ENCODE data around the gene CMAS. TPM values are rescaled to one million over a fixed set of nuclear protein-coding genes. Genes with fewer than 3 reads are reported as not detected.

Gene CMAS
- total and polyA plus RNA-seq, 2 donors (not counting 1 experiment from before 2014, with no cell fraction given) = 24.3 to 25.6 TPM

DNA sequence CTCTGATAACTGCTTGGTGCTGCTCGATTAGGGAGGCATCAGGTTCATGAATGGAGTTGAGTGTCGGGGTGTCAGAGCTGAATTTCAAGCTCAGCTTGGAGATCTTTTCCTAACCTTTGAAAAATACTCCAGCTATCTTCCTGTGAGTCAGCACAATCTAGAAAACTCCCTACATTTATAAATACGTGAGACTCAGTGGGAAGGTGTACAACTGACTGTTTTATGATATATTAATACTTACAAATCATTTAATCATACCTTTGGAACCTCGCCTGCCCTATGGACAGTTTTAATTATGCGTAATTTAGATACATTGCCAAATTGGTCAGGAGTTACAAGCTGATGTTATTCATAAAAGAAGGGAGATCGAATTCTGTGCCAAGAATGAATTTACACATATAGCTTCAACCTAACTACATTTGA lies 961 bp downstream of the CMAS start:
- TF ChIP-seq CTCF (conservative IDR thresholded peaks at IDR 0.05 in 1 of 2, IDR thresholded peaks at IDR 0.05 in 1 of 2; ENCODE audit: low read depth in 1 of 2, low read length in 2 of 2) (no peak), EZH2 (IDR thresholded peaks at IDR 0.05; ENCODE audit: low read length, missing control alignments) (no peak)
- Histone ChIP-seq H3K79me2 (ENCODE audit: control insufficient read depth, insufficient read depth, low read length) (peaks cover 4% of the 10 kb centered on the region), H2AFZ (ENCODE audit: low read length) (peak overlapping the region; percentile 70), H3K9ac (ENCODE audit: insufficient read depth, low read length) (peak overlapping the region; percentile 71), H3K4me2 (ENCODE audit: extremely low read depth, insufficient read depth, low read length) (peak overlapping the region; percentile 91), H3K27ac (ENCODE audit: insufficient read depth, low read length) (peak overlapping the region; percentile 67), H4K20me1 (ENCODE audit: control insufficient read depth, extremely low read depth, insufficient read depth, low read length) (no peaks in the 10 kb centered on the region), H3K4me1 (ENCODE audit: control insufficient read depth, extremely low read depth, insufficient read depth, low read length) (no peaks in the 10 kb centered on the region), H3K36me3 (ENCODE audit: control insufficient read depth, insufficient read depth, low read length) (no peaks in the 10 kb centered on the region), H3K9me3 (ENCODE audit: control insufficient read depth, insufficient read depth, low read depth, low read length) (no peaks in the 10 kb centered on the region), H3K4me3 (replicated peaks in 1 of 4; ENCODE audit: control extremely low read depth in 1 of 4, insufficient read depth in 1 of 4, low read depth in 3 of 4, low read length in 4 of 4) (peak overlapping the region; percentile 74 to 96 (median 90)), H3K27me3 (ENCODE audit: control insufficient read depth, insufficient read depth, low read length) (no peaks in the 10 kb centered on the region)
- no peak for DNase-seq (ENCODE audit: low read depth in 2 of 2)

GRCh38 chr12:22047494-22047893 lies 1.5 kb downstream of the CMAS start:
- H3K9me3 ChIP-seq (ENCODE audit: control insufficient read depth, insufficient read depth, low read depth, low read length) = no peaks in the 10 kb centered on the region
- H3K9ac ChIP-seq (ENCODE audit: insufficient read depth, low read length) = no peak overlapping the region
- no peaks in the 10 kb centered on the region for H3K27me3 ChIP-seq (ENCODE audit: control insufficient read depth, insufficient read depth, low read length)
- H3K27ac ChIP-seq (ENCODE audit: insufficient read depth, low read length) = no peak overlapping the region
- H3K4me1 ChIP-seq (ENCODE audit: control insufficient read depth, extremely low read depth, insufficient read depth, low read length) = no peaks in the 10 kb centered on the region
- H4K20me1 ChIP-seq (ENCODE audit: control insufficient read depth, extremely low read depth, insufficient read depth, low read length) = no peaks in the 10 kb centered on the region
- TF ChIP-seq EZH2 (IDR thresholded peaks at IDR 0.05; ENCODE audit: low read length, missing control alignments) (no peak), CTCF (conservative IDR thresholded peaks at IDR 0.05 in 1 of 2, IDR thresholded peaks at IDR 0.05 in 1 of 2; ENCODE audit: low read depth in 1 of 2, low read length in 2 of 2) (no peak)
- H3K4me3 ChIP-seq (replicated peaks in 1 of 4; ENCODE audit: control extremely low read depth in 1 of 4, insufficient read depth in 1 of 4, low read depth in 3 of 4, low read length in 4 of 4) = peak overlapping the region in 3 of 4 experiments; percentile 74 to 96 (median 94)
- peak overlapping the region; percentile 91 for H3K4me2 ChIP-seq (ENCODE audit: extremely low read depth, insufficient read depth, low read length)
- DNase-seq (ENCODE audit: low read depth in 2 of 2) = no peak
- no peak overlapping the region for H2AFZ ChIP-seq (ENCODE audit: low read length)
- H3K79me2 ChIP-seq (ENCODE audit: control insufficient read depth, insufficient read depth, low read length) = peaks cover 4% of the 10 kb centered on the region
- no peaks in the 10 kb centered on the region for H3K36me3 ChIP-seq (ENCODE audit: control insufficient read depth, insufficient read depth, low read length)

- Histone ChIP-seq H3K27me3 (ENCODE audit: control insufficient read depth, insufficient read depth, low read length) (no peaks in the 10 kb centered on the region), H3K4me3 (replicated peaks in 1 of 4; ENCODE audit: control extremely low read depth in 1 of 4, insufficient read depth in 1 of 4, low read depth in 3 of 4, low read length in 4 of 4) (no peak overlapping the region), H3K4me2 (ENCODE audit: extremely low read depth, insufficient read depth, low read length) (no peak overlapping the region), H3K9ac (ENCODE audit: insufficient read depth, low read length) (no peak overlapping the region), H3K9me3 (ENCODE audit: control insufficient read depth, insufficient read depth, low read depth, low read length) (no peaks in the 10 kb centered on the region), H3K4me1 (ENCODE audit: control insufficient read depth, extremely low read depth, insufficient read depth, low read length) (no peaks in the 10 kb centered on the region), H4K20me1 (ENCODE audit: control insufficient read depth, extremely low read depth, insufficient read depth, low read length) (no peaks in the 10 kb centered on the region), H2AFZ (ENCODE audit: low read length) (no peak overlapping the region), H3K79me2 (ENCODE audit: control insufficient read depth, insufficient read depth, low read length) (peaks cover 4% of the 10 kb centered on the region), H3K36me3 (ENCODE audit: control insufficient read depth, insufficient read depth, low read length) (no peaks in the 10 kb centered on the region), H3K27ac (ENCODE audit: insufficient read depth, low read length) (no peak overlapping the region)
- TF ChIP-seq CTCF (conservative IDR thresholded peaks at IDR 0.05 in 1 of 2, IDR thresholded peaks at IDR 0.05 in 1 of 2; ENCODE audit: low read depth in 1 of 2, low read length in 2 of 2) (no peak), EZH2 (IDR thresholded peaks at IDR 0.05; ENCODE audit: low read length, missing control alignments) (no peak)
- no peak for DNase-seq (ENCODE audit: low read depth in 2 of 2)
Observed at GRCh38 chr12:22048351-22049041, 2.5 kb downstream of the CMAS start.
